HG02571 (cell line): ENCODE measurements around the gene TDRD9.

ENCODE experiments used
- ATAC-seq: cut with Tn5 transposase; IDR thresholded peaks from one replicate; pipeline ENCODE4 v1.9.1; 2021; ENCODE audit warnings: mild to moderate bottlenecking, moderate library complexity; ENCODE audit not compliant: unreplicated experiment

Gene TDRD9

GRCh38 chr14:103890821-103891666 is 37.2 kb upstream of the TDRD9 start:
- no peak for ATAC-seq

GRCh38 chr14:103891667-103892215 is 36.5 kb upstream of the TDRD9 start:
- ATAC-seq, result no peak

GRCh38 chr14:103892247-103892646 is 36.0 kb upstream of the TDRD9 start:
- ATAC-seq, result no peak

- ATAC-seq, result no peak
These were observed 34.1 kb upstream of the TDRD9 start for GRCh38 chr14:103894034-103894722.

- no peak for ATAC-seq
These were observed 33.6 kb upstream of the TDRD9 start for GRCh38 chr14:103894723-103895059.

GRCh38 chr14:103896578-103896977 is 31.7 kb upstream of the TDRD9 start:
- no peak for ATAC-seq

GRCh38 chr14:103897075-103897947 is 30.9 kb upstream of the TDRD9 start:
- ATAC-seq, result no peak

GRCh38 chr14:103898204-103898603 is 30.1 kb upstream of the TDRD9 start:
- ATAC-seq, result no peak

- ATAC-seq, result no peak
These were observed 29.5 kb upstream of the TDRD9 start for GRCh38 chr14:103898711-103899110.

- ATAC-seq, result no peak
These were observed 28.9 kb upstream of the TDRD9 start for GRCh38 chr14:103899316-103899715.

- no peak for ATAC-seq
These were observed 28.4 kb upstream of the TDRD9 start for GRCh38 chr14:103899833-103900232.

- no peak for ATAC-seq
These were observed 23.7 kb upstream of the TDRD9 start for GRCh38 chr14:103904493-103905107.

- ATAC-seq, result no peak
These were observed 22.3 kb upstream of the TDRD9 start for GRCh38 chr14:103905842-103906456.

- ATAC-seq, result no peak
These were observed 19.7 kb upstream of the TDRD9 start for GRCh38 chr14:103908580-103908979.

GRCh38 chr14:103909531-103910261 is 18.6 kb upstream of the TDRD9 start:
- no peak for ATAC-seq

- no peak for ATAC-seq
These were observed 17.9 kb upstream of the TDRD9 start for GRCh38 chr14:103910262-103910935.

- ATAC-seq, result no peak
These were observed 17.3 kb upstream of the TDRD9 start for GRCh38 chr14:103910984-103911383.

GRCh38 chr14:103915616-103916015 is 12.6 kb upstream of the TDRD9 start:
- no peak for ATAC-seq

- no peak for ATAC-seq
These were observed 11.5 kb upstream of the TDRD9 start for GRCh38 chr14:103916636-103917262.
